Measurements from ENCODE around the gene C22orf23. TPM values are rescaled to one million over a fixed set of nuclear protein-coding genes. Genes with fewer than 3 reads are reported as not detected.

C22orf23 gene
- total and polyA plus RNA-seq, 2 of the 13 experiments (the other 11 are each of a cell fraction or from before 2014, with no cell fraction given), result 0.21 to 0.24 TPM

GRCh38 chr22:37897807-37898206 lies 55.6 kb downstream of the C22orf23 start:
- CTCF ChIA-PET (ENCODE audit: low intra/inter-chr PET ratio, low total read pairs), result no interaction called here
- Histone ChIP-seq H3K4me2 (ENCODE audit: low read depth, low read length) (no peak overlapping the region; the same call in 1 of the 2 replicates), H3K4me1 (ENCODE audit: insufficient read depth, low read length) (peaks cover 71% of the 10 kb centered on the region), H3K27me3 (ENCODE audit: control insufficient read depth in 1 of 2, insufficient read depth in 2 of 2, low read length in 2 of 2) (no peaks in the 10 kb centered on the region), H4K20me1 (ENCODE audit: insufficient read depth, low read length) (no peaks in the 10 kb centered on the region), H2AFZ (ENCODE audit: low read length) (no peak overlapping the region), H3K27ac (ENCODE audit: extremely low read length, insufficient read depth, low read length) (peak overlapping the region; percentile 80), H3K36me3 (replicated peaks in 1 of 2; ENCODE audit: control insufficient read depth in 1 of 2, insufficient read depth in 2 of 2, low read length in 2 of 2) (no peaks in the 10 kb centered on the region), H3K79me2 (ENCODE audit: insufficient read depth, low read length) (no peaks in the 10 kb centered on the region), H3K9ac (ENCODE audit: insufficient read depth, low read depth, low read length) (peak overlapping the region; percentile 52; the same call in 1 of the 2 replicates), H3K4me3 (replicated peaks in 1 of 3; ENCODE audit: insufficient read depth in 1 of 3, low read depth in 2 of 3, low read length in 3 of 3) (no peak overlapping the region), H3K9me3 (ENCODE audit: low read length) (no peaks in the 10 kb centered on the region)
- POLR2A ChIA-PET, result interaction anchor here (0.9 to 6.8 kb wide), 8 partner anchors 10 to 93 kb away, joined by 3 to 69 read pairs (median 6); partner anchors contain the start of genes ANKRD54, GCAT and MICALL1
- no peak for DNase-seq (ENCODE audit: low spot score)
- 93% methylated on average over 2 of the region's 2 CpGs for WGBS (ENCODE audit: low lambda C conversion rate)
- no peak for ATAC-seq
- in situ Hi-C loops (cut with HindIII; ENCODE audit: extremely low pct_ligation_motif_present, low pct_unique_long_range_greater_than_20kb), result no loop called here
- FAIRE-seq, result no peak
- BruUV-seq (replicated peaks), result no TSS peak
- intact Hi-C loops (cut with micrococcal nuclease; ENCODE audit: unreplicated experiment), result no loop called here
- TF ChIP-seq JUND (CRISPR knock-in tag; IDR thresholded peaks at IDR 0.05) (no peak), ZNF501 (CRISPR knock-in tag; IDR thresholded peaks at IDR 0.05) (no peak), ZNF615 (CRISPR knock-in tag; IDR thresholded peaks at IDR 0.05; ENCODE audit: borderline replicate concordance) (no peak), SRSF9 (IDR thresholded peaks at IDR 0.05; ENCODE audit: borderline replicate concordance, insufficient read depth, low read depth, low read length, poor library complexity, severe bottlenecking) (no peak), ZNF616 (CRISPR knock-in tag; IDR thresholded peaks at IDR 0.05; ENCODE audit: low read depth) (no peak), ZFP36 (IDR thresholded peaks at IDR 0.05; ENCODE audit: borderline replicate concordance, low read depth, low read length, partially characterized antibody) (peak; percentile 48), SAP130 (CRISPR knock-in tag; IDR thresholded peaks at IDR 0.05; ENCODE audit: low read depth) (0 out of 2 replicates have a peak, but pooled peaks have one; percentile 10), E2F5 (CRISPR knock-in tag; conservative IDR thresholded peaks at IDR 0.05) (no peak), ARID2 (CRISPR knock-in tag; IDR thresholded peaks at IDR 0.05; ENCODE audit: borderline replicate concordance) (no peak)
- TF ChIP-seq, protein P1, sequence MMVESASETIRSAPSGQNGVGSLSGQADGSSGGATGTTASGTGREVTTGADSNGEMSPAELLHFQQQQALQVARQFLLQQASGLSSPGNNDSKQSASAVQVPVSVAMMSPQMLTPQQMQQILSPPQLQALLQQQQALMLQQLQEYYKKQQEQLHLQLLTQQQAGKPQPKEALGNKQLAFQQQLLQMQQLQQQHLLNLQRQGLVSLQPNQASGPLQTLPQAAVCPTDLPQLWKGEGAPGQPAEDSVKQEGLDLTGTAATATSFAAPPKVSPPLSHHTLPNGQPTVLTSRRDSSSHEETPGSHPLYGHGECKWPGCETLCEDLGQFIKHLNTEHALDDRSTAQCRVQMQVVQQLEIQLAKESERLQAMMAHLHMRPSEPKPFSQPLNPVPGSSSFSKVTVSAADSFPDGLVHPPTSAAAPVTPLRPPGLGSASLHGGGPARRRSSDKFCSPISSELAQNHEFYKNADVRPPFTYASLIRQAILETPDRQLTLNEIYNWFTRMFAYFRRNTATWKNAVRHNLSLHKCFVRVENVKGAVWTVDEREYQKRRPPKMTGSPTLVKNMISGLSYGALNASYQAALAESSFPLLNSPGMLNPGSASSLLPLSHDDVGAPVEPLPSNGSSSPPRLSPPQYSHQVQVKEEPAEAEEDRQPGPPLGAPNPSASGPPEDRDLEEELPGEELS (CRISPR knock-in tag; IDR thresholded peaks at IDR 0.05), result no peak
- TF ChIP-seq, protein P2, sequence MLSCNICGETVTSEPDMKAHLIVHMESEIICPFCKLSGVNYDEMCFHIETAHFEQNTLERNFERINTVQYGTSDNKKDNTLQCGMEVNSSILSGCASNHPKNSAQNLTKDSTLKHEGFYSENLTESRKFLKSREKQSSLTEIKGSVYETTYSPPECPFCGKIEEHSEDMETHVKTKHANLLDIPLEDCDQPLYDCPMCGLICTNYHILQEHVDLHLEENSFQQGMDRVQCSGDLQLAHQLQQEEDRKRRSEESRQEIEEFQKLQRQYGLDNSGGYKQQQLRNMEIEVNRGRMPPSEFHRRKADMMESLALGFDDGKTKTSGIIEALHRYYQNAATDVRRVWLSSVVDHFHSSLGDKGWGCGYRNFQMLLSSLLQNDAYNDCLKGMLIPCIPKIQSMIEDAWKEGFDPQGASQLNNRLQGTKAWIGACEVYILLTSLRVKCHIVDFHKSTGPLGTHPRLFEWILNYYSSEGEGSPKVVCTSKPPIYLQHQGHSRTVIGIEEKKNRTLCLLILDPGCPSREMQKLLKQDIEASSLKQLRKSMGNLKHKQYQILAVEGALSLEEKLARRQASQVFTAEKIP (CRISPR knock-in tag; IDR thresholded peaks at IDR 0.05; ENCODE audit: borderline replicate concordance), result no peak

All from HepG2 (cell line).